Neural crest cell (in vitro differentiated cells): ENCODE data around the gene TM4SF20. TPM values are rescaled to one million over a fixed set of nuclear protein-coding genes. Genes with fewer than 3 reads are reported as not detected.

Source experiments
- DNase-seq: peaks from one replicate; pipeline ENCODE4 v3.0.0; 2021; ENCODE audit warnings: low read depth, mixed read lengths, low spot score
- H3K27ac Mint-ChIP-seq: one replicate; pipeline ENCODE4 v1.8.0; 2021; ENCODE audit warnings: mild to moderate bottlenecking, mixed read lengths; ENCODE audit not compliant: unreplicated experiment
- H3K27me3 Mint-ChIP-seq: 2 replicates; pipeline ENCODE4 v1.8.0; 2021; ENCODE audit warnings: low read depth, mild to moderate bottlenecking, mixed read lengths
- H3K36me3 Mint-ChIP-seq: 2 replicates; pipeline ENCODE4 v1.8.0; 2021; ENCODE audit warnings: low read depth, mild to moderate bottlenecking, mixed read lengths
- H3K4me1 Mint-ChIP-seq: 2 replicates; pipeline ENCODE4 v1.8.0; 2021; ENCODE audit warnings: mixed read lengths
- H3K4me3 Mint-ChIP-seq: one replicate; pipeline ENCODE4 v1.8.0; 2021; ENCODE audit warnings: mild to moderate bottlenecking, mixed read lengths
- H3K9me3 Mint-ChIP-seq: 2 replicates; pipeline ENCODE4 v1.8.0; 2021; ENCODE audit warnings: mixed read lengths
- CTCF ChIP-seq: fragments of 200-600 bp; sonication (generic); conservative IDR thresholded peaks from 2 replicates; pipeline ENCODE4 v1.5.0; 2021; ENCODE audit warnings: antibody characterized with exemption, mild to moderate bottlenecking
- total RNA-seq: library from RNA; stranded (reverse); gene quantifications from 2 replicates; pipeline ENCODE4 v1.2.1, GENCODE V29; 2021

The TM4SF20 gene
- total RNA-seq, 1 donor from 2014 or later = not detected

GRCh38 chr2:227324642-227324994 is 54.5 kb downstream of the TM4SF20 start:
- H3K4me3 Mint-ChIP-seq = peak overlapping the region; percentile 97
- DNase-seq = peak; percentile 3
- peaks cover 16% of the 10 kb centered on the region for H3K9me3 Mint-ChIP-seq
- H3K4me1 Mint-ChIP-seq = peaks cover 41% of the 10 kb centered on the region
- peaks cover 4% of the 10 kb centered on the region for H3K27me3 Mint-ChIP-seq
- H3K36me3 Mint-ChIP-seq = peaks cover 23% of the 10 kb centered on the region
- H3K27ac Mint-ChIP-seq = peak overlapping the region; percentile 93
- no peak for TF ChIP-seq CTCF

GRCh38 chr2:227323818-227324217 is 55.3 kb downstream of the TM4SF20 start:
- no peak for TF ChIP-seq CTCF

GRCh38 chr2:227322530-227323205 is 56.4 kb downstream of the TM4SF20 start:
- Mint-ChIP-seq H3K27ac (no peak overlapping the region), H3K27me3 (peaks cover 4% of the 10 kb centered on the region), H3K36me3 (peaks cover 25% of the 10 kb centered on the region), H3K9me3 (peaks cover 19% of the 10 kb centered on the region), H3K4me1 (peaks cover 26% of the 10 kb centered on the region), H3K4me3 (peak overlapping the region; percentile 81)
- DNase-seq = no peak
- TF ChIP-seq CTCF = no peak

More at GRCh38 chr2:227323818-227324217, 55.3 kb downstream of the TM4SF20 start:
- H3K4me3 Mint-ChIP-seq = peak overlapping the region; percentile 97
- peaks cover 25% of the 10 kb centered on the region for H3K36me3 Mint-ChIP-seq
- H3K4me1 Mint-ChIP-seq = peaks cover 34% of the 10 kb centered on the region
- H3K27me3 Mint-ChIP-seq = peaks cover 4% of the 10 kb centered on the region
- H3K27ac Mint-ChIP-seq = no peak overlapping the region
- no peak for DNase-seq
- peaks cover 16% of the 10 kb centered on the region for H3K9me3 Mint-ChIP-seq

GRCh38 chr2:227320305-227321094 is 58.6 kb downstream of the TM4SF20 start:
- H3K36me3 Mint-ChIP-seq = peaks cover 25% of the 10 kb centered on the region
- no peak overlapping the region for H3K4me3 Mint-ChIP-seq
- peaks cover 21% of the 10 kb centered on the region for H3K9me3 Mint-ChIP-seq
- no peak overlapping the region for H3K27ac Mint-ChIP-seq
- no peak for DNase-seq
- peaks cover 10% of the 10 kb centered on the region for H3K4me1 Mint-ChIP-seq
- no peak for TF ChIP-seq CTCF
- peaks cover 4% of the 10 kb centered on the region for H3K27me3 Mint-ChIP-seq

GRCh38 chr2:227317834-227318233 is 61.3 kb downstream of the TM4SF20 start:
- Mint-ChIP-seq H3K9me3 (peaks cover 15% of the 10 kb centered on the region), H3K36me3 (peaks cover 13% of the 10 kb centered on the region), H3K27me3 (peaks cover 4% of the 10 kb centered on the region), H3K4me1 (no peaks in the 10 kb centered on the region), H3K4me3 (no peak overlapping the region), H3K27ac (no peak overlapping the region)
- DNase-seq = no peak
- no peak for TF ChIP-seq CTCF
